Ramos (cell line): ENCODE data around the gene SLC25A44.

Source experiments
- in situ Hi-C: fragments of 300-500 bp; cut with MboI; formaldehyde crosslinking; loops from one replicate; pipeline ENCODE4 v1.14.3; 2022; ENCODE audit warnings: low sequenced_read_pairs; ENCODE audit not compliant: unreplicated experiment

The SLC25A44 gene

GRCh38 chr1:156232201-156232894 lies 38.4 kb downstream of the SLC25A44 start:
- in situ Hi-C loops: no loop called here

- in situ Hi-C loops: no loop called here
Measured at GRCh38 chr1:156233426-156234127, 39.7 kb downstream of the SLC25A44 start.

GRCh38 chr1:156236164-156236563 lies 42.3 kb downstream of the SLC25A44 start:
- in situ Hi-C loops: no loop called here

DNA sequence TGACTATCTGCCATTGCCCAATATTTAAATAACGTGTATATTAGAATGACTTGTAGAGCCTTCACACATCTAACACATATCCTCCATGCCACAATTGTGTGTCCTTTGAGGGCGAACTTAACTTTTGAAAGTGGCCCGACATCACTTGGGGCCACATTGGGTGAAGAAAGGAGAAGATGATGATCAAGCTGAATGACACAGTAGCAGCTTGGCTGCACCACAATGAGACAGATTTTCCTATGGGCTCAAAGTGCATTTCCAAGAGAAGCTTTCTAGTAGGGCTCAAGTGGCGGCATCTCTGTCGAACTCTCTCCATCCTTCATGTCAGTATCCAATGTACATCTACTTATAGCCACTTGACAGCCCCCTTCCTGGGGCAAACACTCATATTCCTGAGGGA lies 44.3 kb downstream of the SLC25A44 start:
- in situ Hi-C loops: no loop called here

- in situ Hi-C loops: no loop called here
Measured at GRCh38 chr1:156241311-156241811, 47.5 kb downstream of the SLC25A44 start.

DNA sequence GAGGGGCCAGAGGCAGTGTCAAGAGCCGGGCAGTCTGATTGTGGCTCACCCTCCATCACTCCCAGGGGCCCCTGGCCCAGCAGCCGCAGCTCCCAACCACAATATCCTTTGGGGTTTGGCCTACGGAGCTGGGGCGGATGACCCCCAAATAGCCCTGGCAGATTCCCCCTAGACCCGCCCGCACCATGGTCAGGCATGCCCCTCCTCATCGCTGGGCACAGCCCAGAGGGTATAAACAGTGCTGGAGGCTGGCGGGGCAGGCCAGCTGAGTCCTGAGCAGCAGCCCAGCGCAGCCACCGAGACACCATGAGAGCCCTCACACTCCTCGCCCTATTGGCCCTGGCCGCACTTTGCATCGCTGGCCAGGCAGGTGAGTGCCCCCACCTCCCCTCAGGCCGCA lies 48.0 kb downstream of the SLC25A44 start, which contains the start of gene BGLAP:
TSS of gene BGLAP (plus strand) at position 259 of the 400 bp plus-strand sequence. CDS start at position 307, 48 bp downstream.
- in situ Hi-C loops: no loop called here

- in situ Hi-C loops: no loop called here
Measured at GRCh38 chr1:156242738-156243137, 48.8 kb downstream of the SLC25A44 start.

- in situ Hi-C loops: no loop called here
Measured at GRCh38 chr1:156244126-156244525, 50.2 kb downstream of the SLC25A44 start.

DNA sequence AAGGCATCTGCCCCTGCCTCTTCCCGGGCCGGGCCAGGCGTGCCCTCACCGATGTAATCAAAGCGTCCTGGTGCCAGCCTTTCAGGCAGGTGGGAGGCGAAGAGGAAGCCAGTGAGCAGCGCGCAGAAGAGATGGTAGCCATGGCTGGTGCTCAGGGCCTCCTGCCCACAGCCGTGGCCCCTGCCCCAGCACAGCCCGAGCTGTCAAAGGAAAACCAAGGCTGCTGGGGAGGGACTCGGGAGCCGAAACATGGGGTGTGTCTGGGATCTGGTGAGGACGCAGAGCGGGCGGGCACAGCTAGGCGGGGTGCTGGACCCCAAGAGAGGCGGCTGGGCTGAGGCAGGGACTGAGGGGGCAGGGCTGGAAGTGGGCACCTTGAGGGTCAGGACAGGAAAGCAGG lies 50.8 kb downstream of the SLC25A44 start:
- in situ Hi-C loops: no loop called here

DNA sequence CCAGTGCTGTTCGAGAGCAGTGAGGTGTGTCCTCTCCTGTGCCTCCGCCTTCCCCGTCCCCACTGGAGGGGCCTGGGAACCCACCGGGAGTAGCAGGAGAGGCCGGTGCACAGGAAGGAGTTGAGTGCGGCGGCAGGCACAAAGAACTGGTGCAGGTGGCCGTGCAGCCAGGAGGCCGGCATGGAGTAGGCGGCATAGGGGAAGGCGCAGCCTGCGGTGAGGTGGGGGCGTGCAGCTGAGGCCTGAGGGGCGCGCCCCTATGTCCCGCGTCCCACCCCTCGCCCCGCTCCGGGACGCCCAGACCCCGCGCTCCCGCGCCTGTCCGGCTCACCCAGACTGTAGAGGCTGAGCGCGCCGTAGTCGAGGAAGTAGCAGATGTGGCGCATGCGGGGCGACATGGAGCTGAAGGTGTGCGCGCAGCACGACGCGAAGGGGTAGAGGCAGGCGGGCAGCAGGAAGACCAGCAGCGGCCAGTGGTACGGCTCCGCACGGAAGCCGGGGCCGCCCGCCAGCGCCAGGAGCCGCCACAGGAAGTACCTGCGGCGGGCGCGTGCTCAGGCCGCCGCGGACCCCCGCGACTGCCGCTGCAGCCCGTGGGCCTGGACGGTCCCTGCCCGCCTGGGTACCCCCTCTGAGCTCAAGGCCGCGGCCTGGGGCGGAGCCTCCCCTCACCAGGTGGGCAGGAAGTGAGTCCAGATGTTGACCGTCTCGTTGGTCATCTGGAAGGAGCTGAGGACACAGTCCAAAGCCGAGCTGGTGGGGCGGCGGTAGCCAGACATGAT lies 51.7 kb downstream of the SLC25A44 start:
- in situ Hi-C loops: no loop called here

DNA sequence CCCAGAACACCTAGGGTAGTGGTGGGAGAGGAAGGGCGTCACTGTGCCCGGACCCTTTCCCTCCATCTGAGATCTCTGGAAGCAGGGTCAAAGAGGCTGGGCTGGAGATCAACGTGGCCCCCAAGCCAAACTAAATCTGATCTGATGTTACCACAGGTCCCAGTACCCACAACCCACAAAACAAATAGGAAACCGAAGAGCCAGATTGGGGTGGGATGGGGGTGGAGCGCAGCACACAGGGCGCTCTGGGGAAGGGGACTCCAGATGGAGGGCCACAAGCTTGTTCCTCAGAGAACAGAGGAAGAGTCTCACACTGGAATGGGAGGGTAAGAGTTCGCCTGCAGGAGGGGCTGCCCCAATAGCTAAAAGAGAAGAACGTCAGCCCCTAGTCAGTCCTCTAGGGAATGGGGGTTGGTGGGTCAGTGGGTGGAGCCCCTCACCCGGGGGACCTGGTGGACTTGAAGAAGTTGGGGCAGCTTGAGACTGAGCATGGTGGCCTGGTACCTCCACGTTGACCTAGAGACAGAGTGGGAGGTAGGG lies 52.4 kb downstream of the SLC25A44 start:
- in situ Hi-C loops: no loop called here

GRCh38 chr1:156246781-156247459 lies 53.0 kb downstream of the SLC25A44 start:
- in situ Hi-C loops: no loop called here

- in situ Hi-C loops: no loop called here
Measured at GRCh38 chr1:156247460-156248322, 53.8 kb downstream of the SLC25A44 start, which contains the start of gene PAQR6. Gene PAQR6, minus strand, starts transcription at chr1:156248056. Its CDS starts 1,325 bp downstream, at chr1:156246731.

DNA sequence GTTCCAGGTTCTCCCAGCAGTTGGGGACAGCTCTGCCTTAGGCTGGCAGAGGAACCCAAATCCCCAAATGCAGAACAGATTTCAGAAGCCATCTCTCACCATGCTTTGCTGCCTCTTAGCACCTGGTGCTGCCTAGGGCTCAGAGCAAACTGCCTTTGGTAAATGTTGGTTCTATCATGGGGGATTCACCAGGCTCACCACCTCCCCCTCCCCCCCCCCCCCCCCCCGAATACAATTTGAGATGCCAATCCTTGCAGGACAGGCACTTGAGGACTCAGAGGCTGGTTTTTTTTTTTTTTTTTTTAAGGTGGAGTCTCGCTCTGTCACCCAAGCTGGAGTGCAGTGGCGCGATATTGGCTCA lies 54.4 kb downstream of the SLC25A44 start:
- in situ Hi-C loops: no loop called here

- in situ Hi-C loops: no loop called here
Measured at GRCh38 chr1:156249593-156249992, 55.7 kb downstream of the SLC25A44 start.

- in situ Hi-C loops: no loop called here
Measured at GRCh38 chr1:156251527-156251926, 57.6 kb downstream of the SLC25A44 start.

DNA sequence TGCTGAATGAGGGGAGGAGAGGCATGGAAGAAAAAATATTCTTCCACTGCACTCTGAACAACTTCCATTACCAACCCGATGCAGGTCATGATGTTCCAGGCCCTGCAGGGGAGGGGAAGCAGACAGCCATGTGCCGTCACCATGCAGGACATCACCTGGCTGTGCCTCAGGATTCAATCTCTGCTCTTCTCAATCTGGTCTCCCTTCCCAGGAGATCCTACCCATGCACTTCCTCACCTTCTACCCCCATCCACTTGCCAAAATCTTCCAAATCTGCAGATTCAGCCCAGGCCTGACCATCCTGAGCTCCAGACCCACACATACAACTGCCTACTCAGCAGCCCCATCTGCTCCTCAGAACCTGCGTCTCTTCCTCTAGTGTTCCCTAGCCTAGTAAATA lies 59.7 kb downstream of the SLC25A44 start:
- in situ Hi-C loops: no loop called here

GRCh38 chr1:156257711-156258110 lies 63.8 kb downstream of the SLC25A44 start:
- in situ Hi-C loops: no loop called here

DNA sequence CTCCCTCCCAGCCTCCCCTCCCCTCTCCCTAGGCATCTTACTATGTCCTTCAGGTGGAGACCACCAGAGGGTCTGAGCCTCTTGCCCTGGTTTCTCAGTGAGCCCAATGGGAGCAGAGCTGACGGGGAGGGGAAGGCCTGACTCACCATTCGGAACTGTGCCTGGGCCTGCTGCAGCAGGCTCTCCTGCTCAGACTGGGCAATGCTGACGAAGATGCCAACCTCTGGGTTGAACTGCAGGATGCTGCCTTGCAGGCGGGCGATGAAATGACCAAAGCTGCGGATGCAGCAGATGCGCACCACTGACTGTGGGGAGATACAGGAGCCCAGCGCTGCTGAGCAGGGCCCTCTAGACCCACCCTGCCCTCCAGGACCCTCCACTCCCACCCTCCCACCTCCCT lies 65.0 kb downstream of the SLC25A44 start:
- in situ Hi-C loops: no loop called here
